B cell (primary cell): ENCODE data around the gene FOXK1. TPM values are rescaled to one million over a fixed set of nuclear protein-coding genes. Genes with fewer than 3 reads are reported as not detected.

Source experiments
- ATAC-seq: fragments of 200-7000 bp; cut with Tn5 transposase; one replicate; pipeline ENCODE4 v1.10.0; 2021; ENCODE audit warnings: low read depth, mild to moderate bottlenecking, moderate number of reproducible peaks, moderate library complexity
- CTCF ChIA-PET: fragments of 350-600 bp; sonication (Branson Sonifier 250); formaldehyde crosslinking; loops from one replicate; lab custom pipeline; 2021; ENCODE audit warnings: antibody characterized with exemption, inconsistent platforms; lab: Charles Lee
- POLR2A ChIA-PET: fragments of 350-600 bp; sonication (Branson Sonifier 250); formaldehyde crosslinking; loops from one replicate; lab custom pipeline; 2021; ENCODE audit warnings: antibody characterized with exemption; lab: Charles Lee
- DNase-seq: peaks from one replicate; pipeline ENCODE4 v3.0.0; 2013
- H2AFZ ChIP-seq: 2 replicates; pipeline ENCODE4 v1.6.1; 2012; ENCODE audit warnings: mild to moderate bottlenecking, low read depth, low read length; ENCODE audit not compliant: insufficient read depth, poor library complexity, severe bottlenecking
- H3K27ac ChIP-seq, 2 donors: 1 replicate in 1 of 2; 2 replicates in 1 of 2; pipeline ENCODE4 v1.5.1; 2012 to 2013; ENCODE audit warnings: low read length in 2 of 2, mild to moderate bottlenecking in 2 of 2, moderate library complexity in 1 of 2
- H3K27me3 ChIP-seq, 4 experiments: fragments of 200-600 bp in 1 of 4; sonication (generic) in 1 of 4; replicated peaks in 1 of 4; 1 replicate in 2 of 4; 2 replicates in 2 of 4; pipeline versions ENCODE4 v1.6.1 to v1.7.0; 2013 to 2016; ENCODE audit warnings: low read length in 3 of 4, mild to moderate bottlenecking in 2 of 4, mixed read lengths in 1 of 4, moderate library complexity in 1 of 4; ENCODE audit not compliant: insufficient read depth in 4 of 4, control insufficient read depth in 3 of 4; ENCODE audit errors: control extremely low read depth in 1 of 4
- H3K36me3 ChIP-seq, 2 experiments: replicated peaks in 1 of 2; 1 replicate in 1 of 2; 2 replicates in 1 of 2; pipeline versions ENCODE4 v1.6.1 to v1.7.1; 2013; ENCODE audit warnings: low read length in 1 of 2; ENCODE audit not compliant: insufficient read depth in 2 of 2, control insufficient read depth in 1 of 2; ENCODE audit errors: control extremely low read depth in 1 of 2, extremely low read depth in 1 of 2
- H3K4me1 ChIP-seq, 2 donors: fragments of 200-600 bp in 1 of 2; sonication (generic) in 1 of 2; 1 replicate in 1 of 2; 2 replicates in 1 of 2; pipeline versions ENCODE4 v1.5.1 to v1.6.1; 2013 to 2017; ENCODE audit warnings: low read length in 2 of 2; ENCODE audit not compliant: control insufficient read depth in 2 of 2, insufficient read depth in 2 of 2
- H3K4me2 ChIP-seq: replicated peaks from 2 replicates; pipeline ENCODE3; 2012; ENCODE audit warnings: mild to moderate bottlenecking, low read depth, low read length; ENCODE audit not compliant: poor library complexity, severe bottlenecking
- H3K4me3 ChIP-seq, 5 experiments: fragments of 200-600 bp in 1 of 5; sonication (generic) in 1 of 5; 1 replicate in 3 of 5; 2 replicates in 2 of 5; pipeline versions ENCODE4 v1.5.1 to v1.7.0; 2011 to 2016; ENCODE audit warnings: low read length in 4 of 5, mild to moderate bottlenecking in 4 of 5, low read depth in 2 of 5, control low read depth in 1 of 5, moderate library complexity in 1 of 5; ENCODE audit not compliant: insufficient read depth in 1 of 5; ENCODE audit errors: control extremely low read depth in 1 of 5, extremely low read depth in 1 of 5
- H3K79me2 ChIP-seq: fragments of 200-600 bp; sonication (generic); one replicate; pipeline ENCODE4 v1.6.0; 2016; ENCODE audit warnings: low read length; ENCODE audit not compliant: control insufficient read depth, insufficient read depth
- H3K9ac ChIP-seq: fragments of 200-600 bp; sonication (generic); 2 replicates; pipeline ENCODE4 v1.6.1; 2017; ENCODE audit warnings: mild to moderate bottlenecking, low read length, moderate library complexity
- H3K9me3 ChIP-seq, 3 donors: one replicate each; pipeline versions ENCODE4 v1.6.1 to v1.7.1; 2013; ENCODE audit warnings: low read length in 2 of 3; ENCODE audit not compliant: control insufficient read depth in 2 of 3, insufficient read depth in 1 of 3; ENCODE audit errors: control extremely low read depth in 1 of 3
- H4K20me1 ChIP-seq: 2 replicates; pipeline ENCODE4 v1.6.0; 2012; ENCODE audit warnings: mild to moderate bottlenecking, low read length; ENCODE audit not compliant: insufficient read depth, control insufficient read depth, poor library complexity, severe bottlenecking
- H3K27ac Mint-ChIP-seq: one replicate; pipeline ENCODE4 v1.8.0; 2021; ENCODE audit warnings: mixed read lengths
- H3K27me3 Mint-ChIP-seq: one replicate; pipeline ENCODE4 v1.8.0; 2021; ENCODE audit warnings: mixed read lengths
- H3K4me1 Mint-ChIP-seq: one replicate; pipeline ENCODE4 v1.8.0; 2021; ENCODE audit warnings: mixed read lengths
- H3K4me3 Mint-ChIP-seq: one replicate; pipeline ENCODE4 v1.8.0; 2021; ENCODE audit warnings: mixed read lengths
- H3K9me3 Mint-ChIP-seq: one replicate; pipeline ENCODE4 v1.8.0; 2022; ENCODE audit warnings: mixed read lengths; ENCODE audit not compliant: insufficient read depth
- EZH2 ChIP-seq: IDR thresholded peaks from 2 replicates; pipeline ENCODE4 v1.6.1; 2012; ENCODE audit warnings: borderline replicate concordance, low read depth, mild to moderate bottlenecking, moderate library complexity, low read length; ENCODE audit not compliant: insufficient read depth, poor library complexity, severe bottlenecking
- WGBS: methylation state at CpG from one replicate; pipeline ENCODE4 v1.1.5; 2013; ENCODE audit warnings: missing lambda C conversion rate; ENCODE audit not compliant: insufficient coverage; 5-methylcytosine and 5-hydroxymethylcytosine counted together
- intact Hi-C: fragments of 100-400 bp; cut with micrococcal nuclease; formaldehyde crosslinking; loops from one replicate; pipeline ENCODE4 v1.10.0; 2022
- polyA plus RNA-seq: library from polyadenylated mRNA; depleted of rRNA; stranded (reverse); fragments of >200 nt; gene quantifications from 2 replicates; pipeline ENCODE4 v1.2.3, GENCODE V29; 2012
- total RNA-seq, 2 donors: library from RNA; stranded (reverse); fragments of 120-200 nt in 1 of 2; gene quantifications; 1 replicate in 1 of 2; 2 replicates in 1 of 2; pipeline versions ENCODE4 v1.2.3 to v1.2.4, GENCODE V29; 2013 to 2022
- TF ChIP-seq, protein P1 (sequence below): fragments of 200-600 bp; IDR thresholded peaks from one replicate; pipeline ENCODE4 v1.8.0; 2022; ENCODE audit warnings: antibody characterized with exemption, mild to moderate bottlenecking

The FOXK1 gene
- total and polyA plus RNA-seq, 2 donors (not counting 1 experiment from before 2014, with no cell fraction given) = 17.9 to 56.2 TPM

DNA sequence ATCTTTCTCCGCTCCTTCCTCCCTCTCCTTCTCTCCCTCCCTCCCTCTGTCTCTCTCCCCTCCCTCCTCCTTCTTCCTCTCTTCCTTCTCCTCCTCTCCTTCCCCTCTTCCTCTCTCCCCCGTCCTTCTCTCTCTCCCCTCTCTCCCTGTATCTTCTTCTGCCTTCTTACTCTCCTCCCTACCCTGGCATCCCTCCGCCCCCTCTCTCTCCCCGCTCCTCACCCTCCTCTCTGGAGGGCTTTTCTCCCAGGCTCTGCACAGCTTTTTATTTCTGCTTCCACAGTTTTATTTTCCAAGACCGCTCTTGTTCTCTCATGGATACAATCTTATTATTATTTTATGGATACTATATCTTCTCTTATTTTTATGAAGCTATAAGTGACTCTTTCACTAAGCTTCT, 125.9 kb downstream of the FOXK1 start:
- Mint-ChIP-seq H3K4me1 (peaks cover 11% of the 10 kb centered on the region), H3K9me3 (no peaks in the 10 kb centered on the region), H3K4me3 (no peak overlapping the region), H3K27ac (no peak overlapping the region), H3K27me3 (peaks cover 13% of the 10 kb centered on the region)
- Histone ChIP-seq H3K9ac (no peak overlapping the region), H2AFZ (peak overlapping the region; percentile 16), H3K4me3 (no peak overlapping the region), H3K9me3 (peaks cover 0 to 8% (median 2%) of the 10 kb centered on the region in 3 donors), H3K27me3 (peaks cover 0 to 28% (median 8%) of the 10 kb centered on the region in 4 experiments), H4K20me1 (no peaks in the 10 kb centered on the region), H3K4me1 (peaks cover 12 to 15% of the 10 kb centered on the region in 2 donors), H3K4me2 (no peak overlapping the region), H3K27ac (no peak overlapping the region), H3K36me3 (no peaks in the 10 kb centered on the region), H3K79me2 (no peaks in the 10 kb centered on the region)
- ATAC-seq (no peak), DNase-seq (no peak)
- intact Hi-C loops = no loop called here
- POLR2A ChIA-PET = no interaction called here
- CTCF ChIA-PET = interaction anchor here (0.7 kb wide), 1 partner anchor 273 kb away, joined by 3 read pairs; no protein-coding TSS in a partner anchor
- TF ChIP-seq, protein P1, sequence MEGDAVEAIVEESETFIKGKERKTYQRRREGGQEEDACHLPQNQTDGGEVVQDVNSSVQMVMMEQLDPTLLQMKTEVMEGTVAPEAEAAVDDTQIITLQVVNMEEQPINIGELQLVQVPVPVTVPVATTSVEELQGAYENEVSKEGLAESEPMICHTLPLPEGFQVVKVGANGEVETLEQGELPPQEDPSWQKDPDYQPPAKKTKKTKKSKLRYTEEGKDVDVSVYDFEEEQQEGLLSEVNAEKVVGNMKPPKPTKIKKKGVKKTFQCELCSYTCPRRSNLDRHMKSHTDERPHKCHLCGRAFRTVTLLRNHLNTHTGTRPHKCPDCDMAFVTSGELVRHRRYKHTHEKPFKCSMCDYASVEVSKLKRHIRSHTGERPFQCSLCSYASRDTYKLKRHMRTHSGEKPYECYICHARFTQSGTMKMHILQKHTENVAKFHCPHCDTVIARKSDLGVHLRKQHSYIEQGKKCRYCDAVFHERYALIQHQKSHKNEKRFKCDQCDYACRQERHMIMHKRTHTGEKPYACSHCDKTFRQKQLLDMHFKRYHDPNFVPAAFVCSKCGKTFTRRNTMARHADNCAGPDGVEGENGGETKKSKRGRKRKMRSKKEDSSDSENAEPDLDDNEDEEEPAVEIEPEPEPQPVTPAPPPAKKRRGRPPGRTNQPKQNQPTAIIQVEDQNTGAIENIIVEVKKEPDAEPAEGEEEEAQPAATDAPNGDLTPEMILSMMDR = no peak
- no peak for TF ChIP-seq EZH2
- 25% methylated on average over 2 of the region's 5 CpGs for WGBS

DNA sequence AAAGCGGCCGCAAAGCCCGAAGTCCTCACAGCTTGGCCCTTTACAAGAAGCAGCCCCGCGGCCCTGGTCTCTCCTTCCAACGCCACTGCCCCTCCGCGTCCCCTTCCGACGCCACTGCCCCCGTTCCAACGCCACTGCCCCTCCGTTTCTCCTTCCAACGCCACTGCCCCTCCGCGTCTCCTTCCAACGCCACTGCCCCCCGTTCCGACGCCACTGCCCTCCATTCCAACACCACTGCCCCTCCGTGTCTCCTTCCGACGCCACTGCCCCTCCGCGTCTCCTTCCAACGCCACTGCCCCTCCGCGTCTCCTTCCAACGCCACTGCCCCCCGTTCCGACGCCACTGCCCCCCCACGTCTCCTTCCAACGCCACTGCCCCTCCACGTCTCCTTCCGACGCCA, 126.5 kb downstream of the FOXK1 start:
- Histone ChIP-seq H4K20me1 (no peaks in the 10 kb centered on the region), H3K27me3 (peaks cover 0 to 33% (median 8%) of the 10 kb centered on the region in 4 experiments), H3K9ac (no peak overlapping the region), H3K36me3 (no peaks in the 10 kb centered on the region), H3K79me2 (no peaks in the 10 kb centered on the region), H3K27ac (no peak overlapping the region), H3K9me3 (peaks cover 0 to 13% (median 2%) of the 10 kb centered on the region in 3 donors), H2AFZ (peak overlapping the region; percentile 84), H3K4me1 (peaks cover 12 to 15% of the 10 kb centered on the region in 2 donors), H3K4me3 (no peak overlapping the region), H3K4me2 (peak overlapping the region; percentile 92)
- H3K4me3 Mint-ChIP-seq = peak overlapping the region; percentile 19
- peaks cover 19% of the 10 kb centered on the region for H3K27me3 Mint-ChIP-seq
- TF ChIP-seq EZH2 = no peak
- TF ChIP-seq, protein P1 = no peak
- peaks cover 11% of the 10 kb centered on the region for H3K4me1 Mint-ChIP-seq
- WGBS = 96% methylated on average over 19 of the region's 37 CpGs
- no peaks in the 10 kb centered on the region for H3K9me3 Mint-ChIP-seq
- POLR2A ChIA-PET = no interaction called here
- no peak overlapping the region for H3K27ac Mint-ChIP-seq
- no peak for ATAC-seq
- intact Hi-C loops = no loop called here
- CTCF ChIA-PET = interaction anchor here (0.7 kb wide), 1 partner anchor 272 kb away, joined by 3 read pairs; no protein-coding TSS in a partner anchor
- no peak for DNase-seq
